Stimulated activated CD4-positive, alpha-beta T cell treated with anti-CD3 and anti-CD28 coated beads, Interleukin-15, amount 100 ng/mL, for 24 hours (primary cell): Measurements from ENCODE around the gene IGSF8.
"Not testable (repeated sequence)": the region's sequence is repeated elsewhere in the genome, so short reads cannot be mapped to it uniquely, and the experiment has no call there.

Experiments used
- DNase-seq: peaks from one replicate; pipeline ENCODE4 v3.0.0-alpha.2; 2020

The IGSF8 gene

DNA sequence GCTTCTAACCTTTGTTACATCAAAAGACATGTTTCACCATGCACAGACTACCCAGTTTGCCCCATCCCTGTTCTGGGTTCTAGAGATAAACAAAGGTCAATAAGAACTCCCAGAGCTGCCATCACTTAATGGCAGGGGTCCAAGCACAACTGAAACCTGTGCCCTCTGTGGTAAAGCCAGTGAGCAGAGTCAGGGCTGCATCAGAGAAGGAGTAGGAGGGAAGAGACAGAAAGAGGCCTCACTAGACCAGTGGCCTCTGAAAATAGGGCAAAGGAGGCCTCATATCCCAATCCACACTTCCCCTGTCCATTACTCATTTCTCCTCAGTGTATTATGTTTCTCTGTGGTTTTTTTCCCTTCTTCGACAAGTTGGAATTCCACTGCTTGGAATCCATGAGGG is 27.3 kb upstream of the IGSF8 start:
- no peak for DNase-seq

GRCh38 chr1:160124705-160125478 is 26.5 kb upstream of the IGSF8 start:
- no peak for DNase-seq

DNA sequence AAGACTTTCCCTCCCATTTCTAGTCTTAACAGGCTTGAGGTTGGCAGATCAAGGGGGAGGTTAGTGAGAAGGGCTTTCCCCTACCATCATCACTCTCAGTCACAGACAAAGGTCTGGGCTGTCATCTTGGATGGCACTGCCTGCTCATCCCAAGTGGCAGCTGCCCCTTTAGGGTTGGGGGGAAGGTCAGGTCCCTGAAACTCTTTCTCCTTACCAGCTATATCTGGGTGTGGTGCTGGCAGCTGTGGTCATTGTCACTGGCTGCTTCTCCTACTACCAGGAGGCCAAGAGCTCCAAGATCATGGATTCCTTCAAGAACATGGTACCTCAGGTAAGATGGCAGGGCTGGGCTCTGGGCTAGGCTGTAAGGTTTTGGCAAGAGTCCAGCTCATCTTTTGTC is 25.3 kb upstream of the IGSF8 start:
- DNase-seq: no peak

- DNase-seq: no peak
Observed at GRCh38 chr1:160122978-160123495, 24.6 kb upstream of the IGSF8 start.

DNA sequence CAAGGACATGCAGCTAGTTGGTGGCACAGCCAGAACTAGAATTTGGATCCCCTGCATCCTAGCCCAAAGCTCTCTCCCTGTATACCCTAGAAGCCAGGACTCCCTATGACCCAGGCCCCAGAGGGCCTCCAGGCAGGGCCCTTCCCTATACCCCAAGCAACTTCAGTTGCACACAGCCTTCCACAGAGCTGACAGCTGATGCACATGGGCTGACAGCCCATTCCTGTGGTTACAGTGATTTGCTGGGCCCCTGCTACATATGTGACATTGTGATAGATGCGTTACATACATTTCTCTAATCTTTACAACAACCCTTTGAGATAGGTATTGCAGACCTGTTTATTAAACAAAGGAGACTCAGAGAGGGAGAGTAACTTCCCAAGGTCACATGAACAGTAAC is 23.0 kb upstream of the IGSF8 start:
- no peak for DNase-seq

GRCh38 chr1:160120797-160121196 is 22.4 kb upstream of the IGSF8 start:
- DNase-seq: no peak

GRCh38 chr1:160118928-160119327 is 20.5 kb upstream of the IGSF8 start:
- DNase-seq: no peak

DNA sequence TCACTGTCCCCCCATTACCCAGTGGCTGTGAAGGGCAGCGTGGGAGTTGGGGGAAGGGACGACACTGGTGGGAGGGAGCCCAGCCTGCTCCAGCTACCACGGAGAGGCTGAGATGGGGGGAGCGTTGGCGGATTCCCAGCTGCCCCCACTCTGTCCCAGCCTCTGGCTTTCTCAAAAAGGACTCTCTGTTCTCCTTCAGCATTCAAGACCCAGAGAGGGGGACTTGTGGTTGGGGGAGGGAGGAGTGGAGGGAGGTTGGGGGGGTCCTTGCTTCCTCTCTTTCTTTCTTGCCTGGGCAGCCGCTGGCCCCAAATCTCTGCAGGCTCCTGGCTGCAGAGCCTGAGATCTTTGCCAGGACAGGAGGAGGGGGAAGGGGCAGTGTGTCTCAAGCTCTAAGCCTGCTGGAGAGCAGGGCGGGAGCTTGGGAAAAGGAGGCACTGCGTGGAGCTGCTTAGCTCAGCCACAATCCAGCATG is 19.3 kb upstream of the IGSF8 start:
- no peak for DNase-seq

GRCh38 chr1:160117300-160117699 is 18.9 kb upstream of the IGSF8 start:
- DNase-seq: no peak

- no peak for DNase-seq
Observed at GRCh38 chr1:160116283-160117147, 18.1 kb upstream of the IGSF8 start.

DNA sequence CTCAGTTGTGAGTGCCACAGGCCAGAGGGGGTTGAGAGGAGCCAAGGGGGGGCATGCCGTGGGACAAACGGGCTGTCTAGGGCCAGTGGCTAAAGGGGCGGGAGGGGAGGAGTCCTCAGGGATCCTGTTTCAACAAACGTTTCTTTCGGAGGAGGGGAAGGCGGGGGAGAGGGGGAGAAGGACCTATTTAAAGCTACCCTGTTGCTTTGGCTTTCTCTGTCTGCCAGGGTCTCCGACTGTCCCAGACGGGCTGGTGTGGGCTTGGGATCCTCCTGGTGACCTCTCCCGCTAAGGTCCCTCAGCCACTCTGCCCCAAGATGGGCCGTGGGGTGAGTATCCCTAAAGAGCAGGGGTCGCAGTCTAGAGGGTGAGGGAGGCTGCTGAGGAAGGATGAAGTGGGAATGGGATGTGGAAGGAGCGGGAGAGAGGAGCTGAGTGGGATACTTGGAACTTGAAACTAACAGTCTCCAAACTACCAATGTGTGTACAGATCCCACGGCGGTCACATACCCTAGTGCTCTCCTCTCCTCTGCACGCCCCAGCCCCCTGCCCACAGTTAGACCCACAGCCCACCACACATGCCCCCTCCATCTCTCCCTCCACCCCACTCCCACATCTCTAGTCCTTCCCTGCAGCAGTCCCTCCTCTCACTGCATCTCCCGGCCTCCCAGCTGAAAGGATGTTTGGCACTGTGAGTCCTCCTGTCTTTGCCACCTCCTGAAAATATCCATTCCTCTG is 17.3 kb upstream of the IGSF8 start, which contains the start of gene ATP1A2:
ATP1A2 (plus strand) TSS at position 215 of the 738 bp plus-strand sequence; CDS start at position 318, 103 bp downstream.
- DNase-seq: no peak

DNA sequence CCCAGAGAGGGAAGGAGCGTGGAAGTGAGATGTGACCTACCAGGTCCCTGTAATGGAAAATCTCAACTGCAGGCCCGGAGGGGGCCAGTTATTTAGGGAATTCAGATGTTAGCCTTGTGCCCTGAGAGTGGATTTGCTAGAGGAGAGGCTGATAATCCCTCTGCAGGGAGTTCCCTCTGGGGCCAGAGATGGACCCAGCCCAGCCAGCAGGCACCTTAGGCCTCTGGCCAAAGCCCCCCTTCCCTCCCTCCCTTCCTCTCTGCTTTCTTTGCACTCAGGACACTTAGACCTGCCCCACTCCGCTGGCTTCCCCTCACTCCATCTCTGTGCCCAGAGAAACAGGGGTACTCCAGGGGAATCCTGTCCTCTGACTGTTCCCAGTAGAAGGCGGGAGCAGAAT is 15.7 kb upstream of the IGSF8 start:
- no peak for DNase-seq

DNA sequence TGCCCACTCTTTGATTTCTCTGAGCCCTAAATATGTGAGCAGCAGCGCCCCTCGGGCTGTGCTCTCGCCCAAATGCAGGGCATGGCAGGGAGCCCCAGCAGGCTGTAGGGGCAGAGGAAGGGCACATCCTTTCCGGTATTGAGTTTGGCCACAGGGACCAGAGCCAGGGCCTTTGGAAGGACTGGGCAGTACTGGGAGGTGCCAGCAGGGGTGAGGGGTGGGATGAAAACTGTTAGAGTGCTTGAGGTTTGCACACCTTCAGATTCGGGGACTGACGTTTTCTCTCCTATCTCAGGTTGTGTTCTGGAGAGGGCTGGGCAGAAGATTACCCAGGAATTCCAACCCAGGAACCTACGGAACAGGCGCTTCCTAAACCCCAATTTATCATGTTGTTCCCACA is 15.0 kb upstream of the IGSF8 start:
- no peak for DNase-seq

DNA sequence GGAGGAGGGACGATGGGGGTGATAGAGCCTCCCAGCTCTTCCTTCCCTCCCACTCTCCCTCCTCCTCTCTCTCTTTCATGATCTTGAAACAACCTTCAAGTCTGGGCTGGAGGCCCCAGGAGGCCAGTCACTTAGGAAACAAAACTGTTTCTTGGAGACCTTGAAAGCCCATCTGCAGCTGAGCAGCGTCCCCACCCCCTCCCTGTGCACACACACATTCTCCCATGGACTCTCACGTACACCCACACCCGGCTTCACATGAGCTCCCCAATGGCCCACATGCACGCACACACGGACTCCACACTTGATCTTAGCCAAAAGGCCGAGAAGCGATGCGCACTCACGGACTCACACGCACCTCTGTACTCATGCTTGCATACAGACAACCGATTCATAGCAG is 13.9 kb upstream of the IGSF8 start:
- DNase-seq: no peak

- not testable (repeated sequence) for DNase-seq
Observed at GRCh38 chr1:160111462-160111861, 13.0 kb upstream of the IGSF8 start.

GRCh38 chr1:160109686-160110085 is 11.3 kb upstream of the IGSF8 start:
- DNase-seq: no peak

GRCh38 chr1:160108888-160109662 is 10.7 kb upstream of the IGSF8 start:
- peak; percentile 59 for DNase-seq

DNA sequence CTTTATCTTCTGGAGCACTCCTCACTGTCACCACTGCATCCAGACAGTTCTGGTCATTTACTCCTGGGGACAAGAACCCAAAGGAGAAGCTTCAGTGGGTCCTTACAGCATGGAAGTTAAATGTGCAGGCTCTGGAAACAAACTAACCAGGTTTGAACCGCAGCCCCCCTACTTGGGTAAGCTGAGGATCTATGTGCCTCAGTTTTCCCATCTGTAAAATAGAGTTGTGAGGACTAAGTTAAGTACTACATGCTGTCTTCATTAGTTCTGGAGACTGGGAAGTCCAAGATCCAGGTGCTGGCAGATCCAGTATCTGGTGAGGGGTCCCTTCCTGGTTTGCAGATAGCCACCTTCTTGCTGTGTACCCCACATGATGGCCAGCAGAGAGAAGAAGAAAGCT is 9.1 kb upstream of the IGSF8 start:
- DNase-seq: no peak

- DNase-seq: no peak
Observed at GRCh38 chr1:160105155-160105554, 6.7 kb upstream of the IGSF8 start.

DNA sequence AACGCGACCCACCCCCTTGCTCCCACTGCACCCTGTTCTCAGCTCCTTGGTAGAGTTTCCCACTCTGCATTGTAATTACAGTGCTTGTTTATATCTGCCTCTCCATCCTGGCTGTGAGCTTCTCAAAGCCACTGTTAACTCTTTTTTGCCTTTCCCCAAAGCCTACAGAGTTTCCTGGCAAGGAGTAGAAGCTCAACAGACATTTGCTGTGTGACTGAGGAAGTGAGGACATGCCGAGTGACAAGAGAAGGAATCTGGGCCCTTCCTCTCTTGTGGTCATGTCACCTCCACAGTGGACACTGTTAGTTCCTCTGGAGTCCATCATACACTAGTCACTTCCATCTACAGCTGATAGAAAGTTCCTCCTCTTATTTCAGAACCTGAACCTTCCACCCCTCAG is 6.1 kb upstream of the IGSF8 start:
- DNase-seq: no peak

- no peak for DNase-seq
Observed at GRCh38 chr1:160103658-160104408, 5.4 kb upstream of the IGSF8 start.
